HFFc6 (cell line): Measurements from ENCODE around the gene CRYBA2. TPM values are rescaled to one million over a fixed set of nuclear protein-coding genes. Genes with fewer than 3 reads are reported as not detected.

ENCODE experiments used
- DNase-seq: peaks from one replicate; pipeline ENCODE4 v3.0.0-alpha.2; 2018
- H3K27ac Mint-ChIP-seq: 2 replicates; pipeline ENCODE4 v1.8.0; 2020; ENCODE audit warnings: mild to moderate bottlenecking, mixed read lengths
- H3K27me3 Mint-ChIP-seq: 2 replicates; pipeline ENCODE4 v1.8.0; 2021; ENCODE audit warnings: mild to moderate bottlenecking, moderate library complexity, mixed read lengths; ENCODE audit not compliant: insufficient read depth
- H3K36me3 Mint-ChIP-seq: 2 replicates; pipeline ENCODE4 v1.8.0; 2021; ENCODE audit warnings: low read depth, mixed read lengths
- H3K4me1 Mint-ChIP-seq: 2 replicates; pipeline ENCODE4 v1.8.0; 2020; ENCODE audit warnings: low read depth, mixed read lengths
- H3K4me3 Mint-ChIP-seq: 2 replicates; pipeline ENCODE4 v1.8.0; 2020; ENCODE audit warnings: mild to moderate bottlenecking, moderate library complexity, mixed read lengths
- H3K9me3 Mint-ChIP-seq: 2 replicates; pipeline ENCODE4 v1.8.0; 2020; ENCODE audit warnings: mild to moderate bottlenecking, mixed read lengths
- CTCF ChIP-seq: fragments of 200-600 bp; sonication (generic); IDR thresholded peaks from 2 replicates; pipeline ENCODE4 v1.5.0; 2021; ENCODE audit warnings: antibody characterized with exemption, mild to moderate bottlenecking
- total RNA-seq, 6 experiments: library from RNA; stranded (reverse); fragmentation: NEBNext Ultra II Directional; extraction: Animal tissue kit (Norgen Biotek cat#: 25700); gene quantifications; 2 replicates in 1 of 6; 3 replicates in 5 of 6; pipeline ENCODE4 v1.2.3, GENCODE V29; 2021

Gene CRYBA2
- total RNA-seq, 6 experiments from 2014 or later = not detected

- TF ChIP-seq CTCF = no peak
- H3K36me3 Mint-ChIP-seq = no peaks in the 10 kb centered on the region
- no peak overlapping the region for H3K4me3 Mint-ChIP-seq
- H3K27me3 Mint-ChIP-seq = peaks cover 44% of the 10 kb centered on the region
- peaks cover 14% of the 10 kb centered on the region for H3K4me1 Mint-ChIP-seq
- DNase-seq = no peak
- H3K9me3 Mint-ChIP-seq = no peaks in the 10 kb centered on the region
- H3K27ac Mint-ChIP-seq = no peak overlapping the region
These were observed 44.7 kb upstream of the CRYBA2 start for GRCh38 chr2:219037783-219038499.

GRCh38 chr2:219035942-219036341 lies 42.7 kb upstream of the CRYBA2 start:
- no peak for DNase-seq
- Mint-ChIP-seq H3K4me1 (peaks cover 2% of the 10 kb centered on the region), H3K9me3 (no peaks in the 10 kb centered on the region), H3K4me3 (no peak overlapping the region), H3K27me3 (peaks cover 41% of the 10 kb centered on the region), H3K27ac (no peak overlapping the region), H3K36me3 (no peaks in the 10 kb centered on the region)
- TF ChIP-seq CTCF = no peak

- Mint-ChIP-seq H3K27ac (no peak overlapping the region), H3K36me3 (no peaks in the 10 kb centered on the region), H3K4me1 (no peaks in the 10 kb centered on the region), H3K9me3 (no peaks in the 10 kb centered on the region), H3K4me3 (no peak overlapping the region), H3K27me3 (peaks cover 35% of the 10 kb centered on the region)
- TF ChIP-seq CTCF = no peak
- DNase-seq = no peak
These were observed 41.6 kb upstream of the CRYBA2 start for GRCh38 chr2:219034823-219035222.

- Mint-ChIP-seq H3K27ac (no peak overlapping the region), H3K36me3 (no peaks in the 10 kb centered on the region), H3K27me3 (peaks cover 38% of the 10 kb centered on the region), H3K4me1 (no peaks in the 10 kb centered on the region), H3K4me3 (no peak overlapping the region), H3K9me3 (no peaks in the 10 kb centered on the region)
- DNase-seq = no peak
- no peak for TF ChIP-seq CTCF
These were observed 39.0 kb upstream of the CRYBA2 start for GRCh38 chr2:219032051-219032745.

GRCh38 chr2:219031005-219031738 lies 38.0 kb upstream of the CRYBA2 start:
- peaks cover 42% of the 10 kb centered on the region for H3K27me3 Mint-ChIP-seq
- no peak for DNase-seq
- H3K4me1 Mint-ChIP-seq = no peaks in the 10 kb centered on the region

More at GRCh38 chr2:219031005-219031738, 38.0 kb upstream of the CRYBA2 start:
- no peak for TF ChIP-seq CTCF
- no peaks in the 10 kb centered on the region for H3K36me3 Mint-ChIP-seq
- H3K9me3 Mint-ChIP-seq = no peaks in the 10 kb centered on the region
- H3K4me3 Mint-ChIP-seq = no peak overlapping the region
- H3K27ac Mint-ChIP-seq = no peak overlapping the region
